Measurements from ENCODE around the gene MDC1.

The MDC1 gene

DNA sequence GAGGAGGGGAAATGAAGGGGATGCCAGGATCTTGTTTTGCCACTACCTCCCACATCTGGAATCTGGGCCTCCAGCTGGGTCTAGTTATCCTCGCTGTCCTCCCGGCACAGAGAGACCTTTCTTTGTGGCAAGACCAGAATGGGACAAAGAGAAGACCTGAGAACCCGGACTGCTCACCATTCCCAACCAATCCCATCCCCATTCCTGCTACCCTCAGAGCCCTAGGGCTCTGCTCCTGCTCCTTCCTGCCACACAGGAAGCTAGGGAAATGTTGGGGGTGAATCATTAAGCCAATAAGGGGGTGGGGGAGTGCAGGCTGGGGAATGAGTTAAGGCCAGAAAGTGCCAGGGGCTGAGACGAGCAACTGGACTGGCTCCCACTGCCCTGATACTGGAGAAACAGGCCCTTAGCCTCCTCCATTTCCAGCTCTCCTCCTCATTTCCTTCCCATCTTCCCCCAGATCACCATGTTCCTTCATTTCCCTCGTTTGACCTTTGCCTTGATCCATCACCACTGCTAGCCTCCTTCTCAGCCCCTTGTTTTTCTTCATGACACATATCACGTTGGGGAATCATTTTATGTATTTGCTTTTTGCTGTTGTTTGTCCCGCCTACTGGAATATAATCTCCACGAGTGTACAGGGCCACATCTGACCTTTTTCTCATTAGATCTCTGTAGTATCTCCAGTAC, 31.9 kb upstream of the MDC1 start:
- no peak for DNase-seq (ENCODE audit: low read depth)

- DNase-seq (ENCODE audit: low read depth): no peak
Measured at GRCh38 chr6:30747902-30748769, 31.1 kb upstream of the MDC1 start.

DNA sequence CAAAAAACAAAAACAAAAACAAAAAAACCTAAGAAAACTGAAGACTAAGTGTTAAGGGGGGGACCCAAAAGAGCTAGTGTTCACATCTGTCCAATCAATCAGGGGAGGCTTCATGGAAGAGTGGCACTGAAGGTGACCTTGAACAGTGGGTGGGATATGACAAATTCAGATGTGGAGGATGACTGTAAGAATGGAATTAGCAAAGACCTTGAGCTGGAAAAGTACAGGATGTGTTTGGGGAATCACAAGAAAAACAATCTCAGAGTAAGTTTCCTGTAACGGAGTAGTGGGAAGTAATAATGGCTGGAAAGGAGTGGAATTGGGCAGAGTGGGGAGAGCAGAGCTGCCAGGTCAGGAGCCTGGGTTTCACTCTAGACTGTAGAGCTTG, 30.2 kb upstream of the MDC1 start:
- no peak for DNase-seq (ENCODE audit: low read depth)

- peak; percentile 73 for DNase-seq (ENCODE audit: low read depth)
Measured at GRCh38 chr6:30744054-30744805, 27.1 kb upstream of the MDC1 start, which contains the start of gene IER3. IER3 (minus strand) TSS chr6:30744547; CDS start chr6:30744518, 29 bp downstream.

- no peak for DNase-seq (ENCODE audit: low read depth)
Measured at GRCh38 chr6:30743099-30744053, 26.3 kb upstream of the MDC1 start.

GRCh38 chr6:30742316-30743098, 25.4 kb upstream of the MDC1 start, which contains the start of gene FLOT1:
FLOT1 (minus strand) TSS chr6:30742687; CDS start chr6:30742189, 498 bp downstream.
- DNase-seq (ENCODE audit: low read depth): peak; percentile 86

DNA sequence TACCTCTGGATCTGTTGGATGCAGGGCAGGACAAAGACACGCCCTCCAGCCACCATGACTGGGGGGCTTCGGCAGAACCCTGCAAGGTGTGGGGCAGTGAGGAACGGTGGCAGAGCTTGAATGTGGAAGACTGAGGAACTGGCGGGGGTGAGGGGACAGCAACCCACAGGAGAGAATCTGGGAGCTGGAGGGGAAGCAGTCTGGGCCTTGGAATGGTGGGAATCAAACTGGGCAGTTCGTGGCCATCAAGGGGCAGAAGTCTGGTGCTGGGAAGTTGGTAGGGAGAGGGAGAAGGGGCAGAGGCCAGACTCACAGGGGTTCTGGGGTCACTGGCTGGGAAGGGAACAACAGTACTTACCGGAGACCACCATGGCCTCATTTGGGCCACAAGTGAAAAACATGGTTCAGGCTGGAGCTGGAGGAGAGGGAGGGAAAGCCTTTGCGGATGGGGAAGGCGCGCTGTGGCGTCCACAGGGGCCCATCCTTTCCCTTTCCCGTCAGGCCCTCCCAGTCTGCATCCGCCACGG, 24.8 kb upstream of the MDC1 start:
- no peak for DNase-seq (ENCODE audit: low read depth)

DNA sequence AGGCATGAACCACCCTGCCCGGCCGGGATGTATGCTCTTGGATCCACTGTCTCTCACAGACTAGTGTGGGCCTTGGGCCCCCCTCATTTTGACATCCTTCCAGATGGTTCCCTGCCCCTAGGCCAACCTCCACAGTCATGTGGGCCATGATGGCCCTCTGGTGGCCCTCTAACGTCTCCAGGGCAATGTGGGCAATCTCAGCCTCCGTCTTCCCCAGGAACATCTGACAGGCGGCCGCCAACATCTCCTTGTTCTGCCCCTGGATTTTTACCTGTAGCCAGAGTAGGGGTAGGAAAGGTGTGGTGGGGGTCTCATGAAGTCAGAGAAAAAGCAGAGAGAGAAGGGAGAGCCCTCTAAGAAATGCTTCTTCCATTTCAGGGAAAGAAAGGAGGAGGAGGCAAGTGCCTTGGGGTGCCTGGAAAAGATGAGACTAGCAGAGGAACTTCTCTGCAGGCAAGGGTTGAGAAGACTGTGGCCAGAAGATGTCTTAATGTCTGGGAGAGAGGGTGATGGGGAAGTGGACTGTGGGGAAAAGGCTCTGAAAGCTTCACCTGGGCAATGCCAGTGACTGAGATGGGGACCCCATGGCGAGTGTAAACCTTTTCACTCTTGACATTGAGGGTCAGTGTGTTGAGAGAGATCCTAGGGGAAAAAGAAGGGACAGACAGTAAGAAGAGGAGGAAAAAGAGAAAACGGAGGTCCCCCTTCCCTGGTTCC, 24.1 kb upstream of the MDC1 start:
- no peak for DNase-seq (ENCODE audit: low read depth)

DNA sequence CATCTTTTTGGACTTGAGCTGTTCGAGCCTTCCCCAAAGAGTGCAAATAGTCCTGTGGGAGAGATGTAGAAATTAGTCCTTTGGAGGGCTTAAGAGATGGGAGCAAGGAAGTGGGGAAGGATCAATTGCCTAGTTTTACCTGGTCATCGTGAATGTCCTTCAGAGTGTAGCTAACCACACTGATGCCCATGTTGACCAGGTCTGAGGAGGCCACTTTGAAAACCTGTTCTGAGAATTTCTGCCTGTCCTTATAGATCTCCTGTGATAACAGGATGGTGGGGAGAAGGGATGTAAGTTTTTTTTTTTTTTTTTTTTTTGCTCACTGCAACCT, 23.4 kb upstream of the MDC1 start:
- DNase-seq (ENCODE audit: low read depth): no peak

GRCh38 chr6:30738532-30738931, 21.5 kb upstream of the MDC1 start:
- no peak for DNase-seq (ENCODE audit: low read depth)

- no peak for DNase-seq (ENCODE audit: low read depth)
Measured at GRCh38 chr6:30735668-30736314, 18.7 kb upstream of the MDC1 start.

GRCh38 chr6:30732237-30732943, 15.3 kb upstream of the MDC1 start:
- DNase-seq (ENCODE audit: low read depth): no peak

DNA sequence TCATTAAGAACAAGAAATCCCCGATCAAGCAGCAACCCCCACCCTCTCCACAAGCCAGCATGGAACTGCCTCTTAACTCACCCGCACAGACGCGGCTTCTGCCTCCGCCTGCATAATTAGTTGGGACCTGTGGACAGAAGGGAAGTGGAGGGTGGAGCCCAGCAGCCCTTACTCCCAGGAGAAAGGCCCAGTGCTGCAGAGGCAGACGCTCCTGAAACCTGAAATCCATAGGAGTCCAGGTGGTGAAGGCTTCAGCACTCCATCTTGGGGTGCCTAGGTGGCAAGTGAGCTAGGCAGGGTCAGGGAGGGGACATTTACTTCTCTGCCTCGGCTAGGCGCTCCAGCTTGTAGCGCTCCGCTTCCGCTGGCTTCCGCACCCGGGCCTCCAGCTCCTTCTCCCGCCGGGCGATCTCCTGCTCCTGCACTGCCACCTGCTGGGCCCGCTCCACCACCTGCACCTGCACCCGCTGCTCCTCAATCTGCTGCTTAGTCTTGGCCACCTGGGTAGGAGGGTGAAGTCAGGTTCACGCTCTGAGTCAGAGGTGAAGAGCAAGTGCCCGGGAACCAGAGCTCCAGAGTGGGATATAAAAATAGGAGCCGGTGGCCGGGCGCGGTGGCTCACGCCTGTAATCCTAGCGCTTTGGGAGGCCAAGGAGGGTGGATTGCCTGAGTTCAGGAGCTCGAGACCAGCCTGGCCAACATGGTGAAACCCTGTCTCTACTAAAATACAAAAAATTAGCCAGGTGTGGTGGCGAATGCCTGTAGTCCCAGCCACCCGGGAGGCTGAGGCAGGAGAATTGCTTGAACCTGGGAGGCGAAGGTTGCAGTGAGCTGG, 13.7 kb upstream of the MDC1 start:
- DNase-seq (ENCODE audit: low read depth): peak; percentile 76

DNA sequence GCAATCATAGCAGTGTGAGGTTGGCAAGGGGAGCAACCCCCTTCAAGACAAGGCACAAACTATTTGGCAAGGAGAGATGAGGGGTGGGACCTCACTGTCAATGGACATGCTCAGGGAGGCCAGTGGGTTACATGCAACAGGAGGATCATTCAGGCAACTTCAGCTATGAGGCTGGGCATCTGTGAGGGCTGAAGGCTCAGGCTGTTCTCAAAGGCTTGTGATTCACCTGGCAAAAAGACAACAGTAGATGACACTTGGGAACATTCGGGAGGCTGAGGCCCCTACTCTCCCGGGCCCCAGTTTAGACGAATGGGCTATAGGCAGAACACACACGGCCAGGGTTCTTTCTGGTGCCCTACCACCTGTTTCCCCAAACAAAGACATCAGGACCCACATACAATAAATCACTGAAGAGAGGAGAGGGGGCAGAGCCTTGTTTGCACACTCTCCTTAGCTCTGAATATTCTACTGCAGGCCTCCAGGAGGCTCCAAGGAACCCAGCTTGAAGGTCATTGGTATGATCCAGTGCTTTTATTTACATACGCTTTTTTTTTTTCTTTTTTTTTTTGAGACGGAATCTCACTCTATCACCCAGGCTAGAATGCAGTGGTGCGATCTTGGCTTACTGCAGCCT, 11.0 kb upstream of the MDC1 start:
- no peak for DNase-seq (ENCODE audit: low read depth)

GRCh38 chr6:30726506-30727413, 9.7 kb upstream of the MDC1 start:
- no peak for DNase-seq (ENCODE audit: low read depth)
